ENCODE results near the gene RBM46.

GRCh38 chr4:154822775-154823174, 41.7 kb downstream of the RBM46 start:
- TF ChIP-seq CTCF (IDR thresholded peaks at IDR 0.05) (no peak), POLR2A (IDR thresholded peaks at IDR 0.05) (no peak)

Measured in right lobe of liver (tissue), 4 donors.